NCI-H748 (cell line): ENCODE data around the gene CUX1.
"Not testable (repeated sequence)": the region's sequence is repeated elsewhere in the genome, so short reads cannot be mapped to it uniquely, and the experiment has no call there.

Source experiments
- DNase-seq: peaks from one replicate; lab custom pipeline; 2025; ENCODE audit not compliant: unreplicated experiment; lab: John Stamatoyannopoulos, UW

Gene CUX1

DNA sequence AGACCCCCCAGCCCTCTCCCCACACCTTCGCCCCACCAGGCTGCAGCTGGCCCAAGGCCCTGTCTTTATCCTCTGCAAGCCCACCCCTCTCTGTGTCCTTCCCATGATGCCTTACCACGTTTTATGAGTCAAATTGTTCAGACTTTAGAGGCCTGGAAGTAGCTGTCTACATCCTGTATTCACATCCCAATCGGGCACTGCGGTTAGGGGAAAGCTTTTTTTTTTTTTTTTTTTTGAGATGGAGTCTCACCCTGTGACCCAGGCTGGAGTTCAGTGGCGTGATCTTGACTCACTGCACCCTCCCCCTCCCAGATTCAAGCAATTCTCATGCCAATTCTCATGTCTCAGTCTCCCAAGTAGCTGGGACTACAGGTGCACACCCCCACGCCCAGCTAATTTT, 347.7 kb downstream of the CUX1 start:
- no peak for DNase-seq

DNA sequence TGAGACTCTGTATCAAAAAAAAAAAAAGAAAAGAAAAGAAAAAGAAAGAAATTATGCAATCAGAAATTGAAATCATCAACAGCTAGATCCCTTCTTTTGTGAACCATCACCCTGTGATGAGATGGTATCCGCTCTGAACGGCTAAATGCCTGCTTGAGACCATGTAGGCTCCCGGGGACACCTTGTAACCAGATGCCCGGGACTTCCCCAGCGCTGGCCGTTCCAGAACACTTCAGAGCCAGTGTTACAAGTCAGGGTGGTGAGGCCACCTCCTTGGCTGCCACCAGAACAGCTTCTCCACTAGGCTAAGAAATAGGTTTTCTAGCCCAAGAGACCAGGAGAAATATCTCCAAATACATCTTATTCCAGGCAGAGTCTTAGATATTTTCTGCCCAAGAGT, 349.8 kb downstream of the CUX1 start:
- no peak for DNase-seq

DNA sequence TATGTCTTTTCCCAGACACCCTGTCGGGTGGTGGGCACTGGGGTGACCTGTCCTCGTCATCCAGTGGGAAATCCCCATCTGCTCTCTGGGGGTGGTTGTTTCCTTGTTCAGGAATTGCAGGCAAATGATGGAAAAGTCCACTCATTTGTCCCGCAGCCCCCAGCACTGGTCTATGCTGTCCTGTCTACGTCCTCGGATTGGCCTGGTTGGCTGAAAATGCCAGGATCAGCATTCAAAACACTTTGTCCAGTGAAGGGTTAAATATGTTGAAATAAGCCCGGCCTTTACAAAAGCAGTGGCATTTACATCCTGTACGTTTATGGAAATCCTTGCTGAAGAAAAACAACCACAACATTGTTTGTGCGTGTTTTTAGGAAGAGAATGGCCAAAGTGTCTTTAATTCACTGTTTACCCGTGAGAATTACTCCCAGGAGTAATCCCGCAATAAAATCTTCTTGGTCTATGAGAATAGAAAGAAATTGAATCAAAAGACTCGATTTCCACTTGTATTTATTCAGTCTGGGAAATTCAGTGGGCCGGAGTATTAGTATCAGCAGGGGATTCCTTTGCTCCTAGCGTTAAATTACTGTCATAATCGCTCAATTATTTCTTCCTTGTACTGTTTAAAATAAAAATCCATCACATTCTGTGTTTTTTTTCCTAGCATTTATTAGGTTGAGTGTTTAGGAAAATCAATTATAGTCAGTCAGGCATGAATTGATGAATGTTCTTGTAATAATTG, 352.4 kb downstream of the CUX1 start:
- peak; percentile 76 for DNase-seq

DNA sequence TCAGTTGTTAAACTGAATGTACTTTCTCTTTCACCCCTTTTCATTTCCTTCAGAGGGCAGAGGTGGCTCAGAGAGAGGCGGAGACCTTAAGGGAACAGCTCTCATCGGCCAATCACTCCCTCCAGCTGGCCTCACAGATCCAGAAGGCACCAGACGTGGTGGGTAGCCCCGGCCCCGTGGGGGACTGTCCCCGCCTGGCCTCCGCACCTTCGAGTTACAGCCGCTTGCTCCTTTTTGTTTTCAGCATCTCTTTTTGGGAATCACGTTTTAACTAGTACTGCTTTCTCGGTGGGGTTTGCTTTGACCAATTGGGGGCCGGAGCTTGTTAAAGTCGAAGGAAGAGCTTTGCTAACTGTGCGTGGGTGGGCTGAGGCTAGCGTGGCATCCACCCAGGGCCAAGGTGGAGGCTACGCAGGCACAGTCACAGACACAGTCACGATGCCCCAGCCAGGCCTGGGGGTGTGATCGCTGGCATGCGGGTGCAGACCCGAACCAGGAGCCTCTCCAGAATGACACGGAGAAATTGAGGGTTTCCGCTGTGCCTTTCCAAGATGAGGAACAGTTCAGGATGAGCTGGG, 353.1 kb downstream of the CUX1 start:
- peak; percentile 76 for DNase-seq

DNA sequence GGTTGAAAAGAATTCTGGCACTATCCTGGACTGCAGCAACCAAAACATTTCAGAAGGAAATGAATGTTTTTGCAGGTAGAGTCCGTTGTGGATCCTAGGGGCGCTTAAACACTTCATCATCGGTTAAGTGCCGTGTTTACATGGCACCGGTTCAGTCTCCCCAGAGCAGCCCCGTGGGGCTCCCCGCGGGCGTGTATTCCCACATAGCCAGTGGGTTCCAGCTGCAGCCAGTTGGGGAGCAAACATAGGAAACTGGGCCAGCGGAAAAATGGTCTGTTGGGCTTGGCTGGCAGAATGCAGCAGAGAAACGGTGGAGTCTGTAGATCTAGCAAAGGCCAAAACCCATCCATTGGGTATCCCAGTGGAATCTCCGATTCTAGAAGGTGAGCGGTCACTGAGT, 356.2 kb downstream of the CUX1 start:
- no peak for DNase-seq

DNA sequence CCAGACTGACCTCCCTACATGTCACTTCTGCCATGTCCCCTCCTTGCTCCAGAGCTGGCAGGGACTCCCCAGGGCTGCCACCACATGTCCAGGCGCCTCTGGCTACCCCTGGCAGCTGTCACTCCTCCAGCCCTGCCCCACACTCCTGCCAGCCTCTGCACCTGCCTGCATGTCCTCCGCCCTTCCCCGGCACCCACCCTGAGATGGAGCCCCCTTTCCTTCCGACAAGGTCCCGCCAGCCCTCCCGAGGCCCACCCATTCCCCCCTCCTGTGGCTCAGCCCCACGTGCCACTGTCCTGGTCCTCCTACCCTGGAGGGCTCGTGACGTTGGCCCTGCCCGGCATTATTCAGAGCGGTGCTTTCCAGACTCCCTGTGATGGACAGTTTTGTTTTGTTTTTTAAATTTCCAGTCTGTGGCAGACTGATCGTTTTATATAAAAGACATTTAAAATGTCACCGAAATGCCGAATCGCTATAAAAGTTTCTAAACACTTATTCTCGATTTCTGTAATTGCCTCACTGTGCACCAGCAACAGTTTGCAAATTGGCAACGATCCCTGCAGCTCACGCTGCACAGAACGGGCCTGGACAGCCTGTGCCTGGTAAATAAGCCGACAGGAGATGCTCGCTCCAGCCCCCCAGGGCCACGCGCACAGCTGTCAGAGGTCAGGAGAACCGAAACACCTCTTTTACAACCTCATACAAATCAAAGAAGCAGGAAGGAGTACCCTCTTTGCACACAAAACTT, 358.2 kb downstream of the CUX1 start:
- no peak for DNase-seq

DNA sequence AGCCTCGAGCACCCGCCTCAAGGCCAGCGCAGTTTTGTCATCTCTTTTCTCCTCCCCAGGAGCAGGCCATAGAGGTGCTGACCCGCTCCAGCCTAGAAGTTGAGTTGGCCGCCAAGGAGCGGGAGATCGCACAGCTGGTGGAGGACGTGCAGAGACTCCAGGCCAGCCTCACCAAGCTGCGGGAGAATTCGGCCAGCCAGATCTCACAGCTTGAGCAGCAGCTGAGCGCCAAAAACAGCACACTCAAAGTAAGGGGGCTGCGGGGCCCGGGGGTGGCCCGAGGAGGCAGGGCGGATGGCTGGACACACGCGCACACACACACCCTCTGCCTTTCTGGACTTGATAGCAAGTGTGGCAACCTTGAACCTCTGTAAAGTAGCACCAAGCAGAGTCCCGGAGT, 361.0 kb downstream of the CUX1 start:
- no peak for DNase-seq

DNA sequence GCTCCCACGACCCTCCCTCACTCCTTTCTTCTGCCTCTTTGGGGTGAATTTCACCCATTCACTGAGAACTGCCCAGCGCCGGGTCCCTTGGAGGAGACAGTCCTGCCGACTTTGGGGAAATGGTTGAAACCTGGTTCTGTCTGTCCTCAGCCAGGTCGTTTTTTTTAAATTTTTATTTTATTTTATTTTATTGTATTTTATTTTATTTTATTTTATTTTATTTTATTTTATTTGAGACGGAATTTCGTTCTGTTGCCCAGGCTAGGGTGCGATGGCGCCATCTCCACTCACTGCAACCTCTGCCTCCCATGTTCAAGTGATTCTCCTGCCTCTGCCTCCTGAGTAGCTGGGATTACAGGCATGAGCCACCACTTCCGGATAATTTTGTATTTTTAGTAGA, 363.3 kb downstream of the CUX1 start:
- DNase-seq: no peak

DNA sequence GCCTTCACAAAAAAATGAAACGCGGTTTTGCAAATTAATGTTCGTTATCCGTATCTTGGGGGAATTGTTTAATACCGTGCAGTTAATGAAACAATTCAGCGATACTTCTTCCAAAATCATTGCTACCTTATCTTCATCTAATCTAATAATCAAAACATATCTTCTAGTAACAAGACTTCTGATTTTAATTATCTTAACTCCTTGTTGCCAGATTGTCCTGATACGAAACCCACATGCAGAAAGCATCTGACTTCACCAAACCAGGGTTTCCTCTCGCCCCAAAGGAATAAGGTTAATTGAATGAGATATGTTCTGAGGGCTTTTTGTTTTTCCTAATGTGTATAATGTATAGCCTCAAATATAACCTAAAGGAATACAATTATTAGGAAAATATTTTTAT, 364.1 kb downstream of the CUX1 start:
- no peak for DNase-seq

DNA sequence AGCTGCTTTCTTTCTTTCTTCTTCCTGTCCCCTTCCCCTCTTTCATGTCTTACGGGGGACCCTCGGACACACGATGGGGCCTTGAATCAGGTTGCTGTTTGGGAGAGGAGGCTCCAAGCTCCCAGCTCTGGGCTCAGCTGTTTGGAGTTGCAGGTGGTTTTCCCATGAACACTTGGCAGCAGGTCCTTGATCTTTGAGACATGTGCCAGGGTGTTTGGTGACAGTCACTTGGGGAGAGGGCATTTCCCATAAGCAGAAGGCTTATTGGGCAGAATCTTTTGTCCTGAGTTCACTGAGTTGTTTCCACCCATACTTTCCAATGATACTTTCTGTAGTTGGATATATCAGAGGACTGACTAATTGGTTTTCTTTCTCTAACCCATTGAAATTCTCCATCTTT, 364.6 kb downstream of the CUX1 start:
- DNase-seq: no peak

DNA sequence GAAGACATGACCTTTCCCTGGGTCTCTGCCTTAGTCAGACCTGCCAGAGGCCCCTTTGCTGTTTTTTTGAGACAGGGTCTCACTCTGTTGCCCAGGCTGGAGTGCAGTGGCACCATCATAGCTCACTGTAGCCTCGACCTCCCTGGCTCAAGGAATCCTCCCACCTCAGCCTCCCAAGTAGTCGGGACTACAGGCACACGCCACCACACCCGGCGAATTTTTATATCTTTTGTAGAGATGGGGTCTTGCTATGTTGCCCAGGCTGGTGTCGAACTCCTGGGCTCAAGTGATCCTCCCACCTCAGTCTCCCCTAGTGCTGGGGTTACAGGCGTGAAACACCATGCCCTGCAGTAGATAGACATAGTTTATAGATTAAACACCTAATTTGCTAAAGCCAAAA, 366.4 kb downstream of the CUX1 start:
- not testable (repeated sequence) for DNase-seq

DNA sequence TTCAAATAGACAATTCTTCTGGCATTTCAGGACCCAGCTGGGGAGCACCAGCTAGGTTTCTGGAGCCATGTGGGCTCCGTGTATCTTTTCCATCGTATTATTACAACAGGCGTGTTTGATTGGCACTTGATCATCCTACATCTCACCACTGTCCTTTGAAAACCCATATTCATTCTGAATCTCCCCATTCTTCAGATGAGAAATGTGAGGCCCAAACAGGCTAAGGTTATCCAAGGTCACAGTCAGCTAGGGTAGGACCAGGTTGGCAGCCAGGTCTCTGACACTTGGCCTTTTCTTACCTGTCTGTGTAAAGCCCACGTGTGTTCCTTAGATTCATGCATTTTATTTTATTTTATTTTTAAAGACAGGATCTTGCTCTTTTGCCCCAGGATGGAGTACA, 366.9 kb downstream of the CUX1 start:
- DNase-seq: no peak

DNA sequence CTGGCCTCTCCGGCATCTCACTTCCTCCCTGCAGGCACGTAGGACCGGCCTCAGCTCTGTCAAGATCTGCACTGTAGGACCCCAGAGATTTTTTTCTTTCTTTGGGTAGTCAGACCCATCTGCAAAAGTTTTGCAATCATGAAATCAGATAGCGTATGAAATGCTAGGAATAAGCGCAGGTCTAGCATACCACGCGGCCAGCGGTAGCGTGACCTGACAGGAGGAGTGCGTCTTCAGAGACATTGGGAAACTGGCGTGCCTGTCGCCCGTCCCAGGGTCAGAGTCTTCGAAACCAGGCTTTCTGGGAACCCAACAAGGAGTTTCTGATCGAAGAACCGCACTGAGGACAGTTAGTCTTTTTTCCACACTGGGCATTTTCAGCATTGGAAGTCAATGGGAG, 368.4 kb downstream of the CUX1 start:
- DNase-seq: no peak

DNA sequence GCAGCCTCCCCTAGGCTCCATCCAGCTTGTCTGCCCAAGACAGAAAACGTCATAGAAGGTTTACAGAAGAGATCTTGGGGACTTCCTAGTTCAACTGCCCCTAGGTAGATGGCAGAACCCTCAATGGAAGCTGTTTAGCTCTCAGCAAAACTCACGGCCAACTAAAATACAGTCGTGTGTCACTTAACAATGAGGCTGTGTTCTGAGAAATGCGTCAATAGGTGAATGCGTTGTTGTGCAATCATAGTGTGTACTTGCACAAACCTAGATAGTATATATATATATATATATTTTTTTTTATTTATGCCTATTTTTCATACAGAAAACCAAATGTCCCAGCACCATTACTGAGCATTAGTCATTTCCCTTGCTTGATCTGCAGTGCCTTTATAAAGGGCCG, 368.9 kb downstream of the CUX1 start:
- DNase-seq: no peak

DNA sequence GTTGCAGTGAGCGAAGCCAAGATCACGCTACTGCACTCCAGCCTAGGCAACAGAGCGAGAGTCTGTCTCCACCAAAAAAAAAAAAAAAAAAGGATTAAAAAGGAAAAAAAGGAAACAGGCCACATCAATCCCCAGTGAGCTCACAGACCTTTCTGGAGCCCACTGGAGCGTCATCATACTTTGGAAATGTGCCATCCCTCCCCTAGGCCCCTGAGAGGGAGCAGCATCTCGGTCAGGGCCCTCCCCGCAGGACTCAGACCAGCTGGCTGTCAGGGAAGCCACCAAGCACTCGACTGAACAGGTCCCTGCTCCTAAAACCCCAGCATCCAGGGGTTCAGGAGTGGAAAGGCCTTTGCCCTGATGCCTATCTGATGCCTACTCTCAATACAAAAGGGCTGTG, 371.3 kb downstream of the CUX1 start:
- no peak for DNase-seq

DNA sequence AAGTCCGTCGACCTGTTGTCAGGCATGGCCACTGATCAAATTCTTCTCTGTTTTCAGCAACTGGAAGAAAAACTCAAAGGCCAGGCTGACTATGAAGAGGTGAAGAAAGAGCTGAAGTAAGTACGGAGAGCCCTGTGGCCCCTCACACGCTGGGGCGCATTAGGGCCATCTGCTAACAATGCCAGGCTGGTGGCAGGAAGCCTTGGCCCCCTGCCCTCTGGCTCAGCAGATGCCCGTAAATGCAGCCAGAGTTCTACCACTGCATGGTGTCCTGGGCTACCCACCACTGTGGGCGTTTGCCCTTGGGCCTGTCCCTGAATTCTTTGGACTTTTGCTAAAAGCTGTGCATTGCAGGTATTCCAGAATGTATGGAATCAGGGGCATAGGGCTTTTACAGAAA, 372.3 kb downstream of the CUX1 start:
- no peak for DNase-seq

DNA sequence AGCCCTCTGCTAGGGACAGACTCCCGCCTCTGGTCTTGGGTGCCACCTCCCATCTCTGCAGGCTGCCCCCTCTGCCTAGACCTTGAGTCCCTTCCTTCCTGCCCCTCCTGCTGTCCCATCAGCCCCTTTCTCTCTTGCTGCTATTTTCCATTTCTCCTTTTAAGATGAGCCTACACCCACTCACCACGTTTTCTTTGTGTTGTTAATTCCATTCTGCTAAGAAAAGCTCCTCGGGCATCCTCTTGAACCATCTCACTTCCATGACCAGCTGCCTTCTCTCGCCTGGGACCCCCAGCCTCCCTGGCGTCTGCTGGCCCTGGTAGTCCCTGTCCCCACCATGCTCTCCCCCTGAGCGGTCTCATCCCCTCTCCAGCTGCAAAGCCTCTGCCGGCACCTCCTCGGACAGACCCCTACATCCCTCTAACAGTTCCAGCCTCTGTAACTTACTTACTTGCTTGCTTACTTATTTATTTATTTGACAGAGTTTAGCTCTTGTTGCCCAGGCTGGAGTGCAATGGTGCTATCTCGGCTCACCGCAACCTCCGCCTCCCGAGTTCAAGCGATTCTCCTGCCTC, 373.4 kb downstream of the CUX1 start:
- DNase-seq: no peak

DNA sequence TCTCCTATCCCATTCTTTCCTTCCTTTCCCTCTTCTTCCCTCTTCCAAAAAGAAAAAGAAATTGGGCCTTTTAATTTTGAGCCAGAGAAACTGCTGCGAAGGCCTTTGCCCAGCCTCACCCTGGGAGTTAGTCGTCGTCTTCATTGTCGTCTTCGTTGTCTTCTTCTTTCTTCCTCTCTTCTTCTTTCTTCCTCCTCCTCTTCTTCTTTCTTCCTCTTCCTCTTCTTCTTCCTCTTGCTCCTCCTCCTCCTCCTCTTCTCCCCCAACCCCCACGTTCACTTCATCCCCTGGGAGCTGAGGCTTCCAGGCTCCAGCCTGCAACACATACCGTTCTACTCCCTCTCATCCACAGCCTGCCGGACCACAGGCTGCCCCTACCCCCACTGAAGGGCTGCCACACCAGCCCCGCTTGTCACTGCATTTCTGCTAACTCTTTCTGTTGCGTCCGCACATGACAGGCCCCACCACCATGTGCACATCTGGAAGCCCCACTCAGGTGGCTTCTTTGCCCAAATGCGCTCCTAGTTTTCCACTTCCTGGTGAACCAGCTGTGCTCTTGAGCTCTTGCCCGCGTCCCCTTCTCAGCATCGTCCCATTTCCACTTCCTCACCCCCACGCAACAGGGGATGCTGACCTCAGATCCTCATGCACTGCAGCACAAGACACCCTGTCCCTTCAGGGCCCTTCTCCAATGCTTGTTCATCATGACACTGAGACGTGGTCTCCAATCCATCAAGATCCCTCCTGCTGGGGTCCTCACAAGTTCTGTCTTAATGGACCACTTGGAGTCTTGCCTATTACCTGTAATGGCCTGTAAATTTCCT, 374.3 kb downstream of the CUX1 start:
- no peak for DNase-seq

DNA sequence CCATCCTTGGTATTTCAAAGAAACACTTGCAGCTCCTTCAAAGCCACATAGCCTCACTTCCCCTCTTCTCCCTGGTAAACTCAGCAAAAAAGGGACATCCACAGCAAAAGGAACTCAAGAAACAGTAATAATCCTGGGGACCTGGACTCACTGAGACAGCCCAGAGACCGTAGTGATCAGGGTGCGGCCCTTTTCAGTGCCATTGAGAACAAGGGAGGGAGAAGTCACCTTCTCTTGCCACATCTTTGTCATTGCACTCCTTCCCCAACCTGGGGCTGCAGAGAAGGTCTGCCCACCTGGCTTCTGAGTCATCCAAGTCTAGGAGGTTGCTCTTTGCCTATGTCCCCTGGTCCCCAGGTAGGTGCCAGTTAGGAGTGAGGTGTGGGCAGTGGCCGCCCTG, 375.4 kb downstream of the CUX1 start:
- DNase-seq: no peak

DNA sequence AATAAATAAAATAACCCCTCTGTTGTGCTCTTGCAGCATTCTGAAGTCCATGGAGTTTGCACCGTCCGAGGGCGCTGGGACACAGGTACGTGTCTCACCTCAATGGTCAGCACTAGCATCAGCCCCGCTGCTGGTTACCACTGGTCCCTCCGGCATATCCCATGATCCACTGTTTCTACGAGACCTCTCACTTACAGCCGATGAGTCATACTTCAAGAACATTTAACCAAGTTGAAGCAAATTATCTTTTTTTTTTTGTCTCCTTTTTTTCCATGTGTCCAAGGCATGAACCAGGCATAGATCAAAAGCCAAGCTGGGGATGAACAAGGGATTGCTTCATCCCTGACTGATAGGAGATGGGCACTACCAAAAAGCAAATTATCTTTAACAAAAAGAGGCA, 376.4 kb downstream of the CUX1 start:
- DNase-seq: no peak

DNA sequence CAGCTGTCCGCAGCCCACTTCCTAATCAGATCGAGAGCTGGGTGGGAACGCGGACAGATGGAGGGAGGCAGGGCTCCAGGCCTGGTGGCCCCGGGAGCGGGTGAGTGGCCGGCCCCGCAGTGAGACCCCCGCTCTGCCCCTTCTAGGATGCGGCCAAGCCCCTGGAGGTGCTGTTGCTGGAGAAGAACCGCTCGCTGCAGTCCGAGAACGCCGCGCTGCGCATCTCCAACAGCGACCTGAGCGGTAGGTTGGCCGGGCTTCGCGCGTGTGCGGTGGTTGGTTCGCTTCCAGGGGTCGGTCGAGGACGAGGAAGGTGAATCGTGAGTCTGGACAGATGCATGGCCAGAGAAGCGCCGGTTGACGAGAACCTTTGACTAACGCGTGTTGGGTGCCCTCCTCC, 377.9 kb downstream of the CUX1 start:
- no peak for DNase-seq
